Progenitor cell of endocrine pancreas (in vitro differentiated cells): ENCODE results near the gene ADAMTSL2. TPM values are rescaled to one million over a fixed set of nuclear protein-coding genes. Genes with fewer than 3 reads are reported as not detected.

Source experiments
- DNase-seq: peaks from one replicate; pipeline ENCODE4 v3.0.0; 2021; ENCODE audit warnings: low spot score; ENCODE audit not compliant: unreplicated experiment
- H3K27ac Mint-ChIP-seq: 2 replicates; pipeline ENCODE4 v1.8.0; 2021; ENCODE audit warnings: mild to moderate bottlenecking, moderate library complexity, mixed read lengths
- H3K27me3 Mint-ChIP-seq: 2 replicates; pipeline ENCODE4 v1.8.0; 2021; ENCODE audit warnings: mixed read lengths
- H3K36me3 Mint-ChIP-seq: 2 replicates; pipeline ENCODE4 v1.8.0; 2022; ENCODE audit warnings: mixed read lengths; ENCODE audit not compliant: insufficient read depth
- H3K4me1 Mint-ChIP-seq: 2 replicates; pipeline ENCODE4 v1.8.0; 2021; ENCODE audit warnings: low read depth, mixed read lengths
- H3K4me3 Mint-ChIP-seq: 2 replicates; pipeline ENCODE4 v1.8.0; 2021; ENCODE audit warnings: low read depth, mild to moderate bottlenecking, moderate library complexity, mixed read lengths
- H3K9me3 Mint-ChIP-seq: 2 replicates; pipeline ENCODE4 v1.8.0; 2021; ENCODE audit warnings: low read depth, mixed read lengths
- total RNA-seq: library from RNA; stranded (reverse); gene quantifications from 2 replicates; pipeline ENCODE4 v1.2.1, GENCODE V29; 2021
- TF ChIP-seq, protein P1 (sequence below): fragments of 200-600 bp; sonication (generic); IDR thresholded peaks from one replicate; pipeline ENCODE4 v1.5.0; 2021; ENCODE audit warnings: antibody characterized with exemption, mild to moderate bottlenecking; ENCODE audit not compliant: unreplicated experiment

ADAMTSL2 gene
- total RNA-seq, 1 donor from 2014 or later: 0.14 TPM

- Mint-ChIP-seq H3K36me3 (no peaks in the 10 kb centered on the region), H3K27ac (no peak overlapping the region), H3K4me3 (no peak overlapping the region), H3K4me1 (no peaks in the 10 kb centered on the region), H3K27me3 (peaks cover under 1% of the 10 kb centered on the region), H3K9me3 (peaks cover 7% of the 10 kb centered on the region)
- TF ChIP-seq, protein P1, sequence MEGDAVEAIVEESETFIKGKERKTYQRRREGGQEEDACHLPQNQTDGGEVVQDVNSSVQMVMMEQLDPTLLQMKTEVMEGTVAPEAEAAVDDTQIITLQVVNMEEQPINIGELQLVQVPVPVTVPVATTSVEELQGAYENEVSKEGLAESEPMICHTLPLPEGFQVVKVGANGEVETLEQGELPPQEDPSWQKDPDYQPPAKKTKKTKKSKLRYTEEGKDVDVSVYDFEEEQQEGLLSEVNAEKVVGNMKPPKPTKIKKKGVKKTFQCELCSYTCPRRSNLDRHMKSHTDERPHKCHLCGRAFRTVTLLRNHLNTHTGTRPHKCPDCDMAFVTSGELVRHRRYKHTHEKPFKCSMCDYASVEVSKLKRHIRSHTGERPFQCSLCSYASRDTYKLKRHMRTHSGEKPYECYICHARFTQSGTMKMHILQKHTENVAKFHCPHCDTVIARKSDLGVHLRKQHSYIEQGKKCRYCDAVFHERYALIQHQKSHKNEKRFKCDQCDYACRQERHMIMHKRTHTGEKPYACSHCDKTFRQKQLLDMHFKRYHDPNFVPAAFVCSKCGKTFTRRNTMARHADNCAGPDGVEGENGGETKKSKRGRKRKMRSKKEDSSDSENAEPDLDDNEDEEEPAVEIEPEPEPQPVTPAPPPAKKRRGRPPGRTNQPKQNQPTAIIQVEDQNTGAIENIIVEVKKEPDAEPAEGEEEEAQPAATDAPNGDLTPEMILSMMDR: no peak
- DNase-seq: no peak
Observed at GRCh38 chr9:133502112-133502511, 32.4 kb upstream of the ADAMTSL2 start.

DNA sequence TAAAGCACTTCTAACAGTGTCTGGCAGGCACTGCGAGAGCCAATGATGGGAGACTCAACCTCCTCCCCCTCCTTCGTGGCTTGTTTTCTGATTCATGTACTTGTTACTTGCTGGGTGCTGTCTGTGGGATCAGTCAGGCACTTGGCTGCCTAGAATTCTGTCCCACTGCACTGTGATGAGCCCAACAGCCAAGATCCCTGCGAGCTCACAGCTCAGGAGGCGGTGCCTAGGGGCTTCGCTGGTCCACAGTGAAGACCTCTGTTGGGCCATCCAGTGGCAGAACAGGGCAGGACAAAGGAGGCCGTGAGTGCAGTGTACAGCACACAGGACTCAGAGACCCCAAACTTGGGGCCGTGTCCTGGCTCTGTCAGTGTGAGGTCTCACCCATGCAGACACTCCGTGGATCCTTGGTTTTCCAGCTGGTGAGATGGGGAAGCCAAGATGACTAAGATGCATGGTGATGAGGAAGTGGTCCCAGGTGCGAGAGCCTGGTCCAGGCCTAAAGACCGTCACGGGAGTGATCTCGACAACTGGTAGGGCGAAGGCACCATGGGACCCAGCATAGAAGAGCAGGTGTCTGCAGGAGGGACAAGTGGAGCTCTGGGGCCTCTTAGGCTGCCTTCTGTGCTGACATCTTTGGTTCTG, 29.2 kb upstream of the ADAMTSL2 start:
- Mint-ChIP-seq H3K4me3 (no peak overlapping the region), H3K27me3 (peaks cover 10% of the 10 kb centered on the region), H3K27ac (no peak overlapping the region), H3K4me1 (peaks cover 8% of the 10 kb centered on the region), H3K36me3 (no peaks in the 10 kb centered on the region), H3K9me3 (peaks cover 7% of the 10 kb centered on the region)
- TF ChIP-seq, protein P1: no peak
- DNase-seq: no peak

GRCh38 chr9:133505901-133506652, 28.4 kb upstream of the ADAMTSL2 start:
- no peak for DNase-seq
- TF ChIP-seq, protein P1: no peak
- Mint-ChIP-seq H3K4me3 (no peak overlapping the region), H3K4me1 (peaks cover 8% of the 10 kb centered on the region), H3K9me3 (peaks cover 7% of the 10 kb centered on the region), H3K36me3 (no peaks in the 10 kb centered on the region), H3K27me3 (peaks cover 13% of the 10 kb centered on the region), H3K27ac (no peak overlapping the region)

GRCh38 chr9:133506653-133507038, 27.9 kb upstream of the ADAMTSL2 start:
- no peak overlapping the region for H3K4me3 Mint-ChIP-seq
- TF ChIP-seq, protein P1: no peak
- peaks cover 7% of the 10 kb centered on the region for H3K9me3 Mint-ChIP-seq
- no peak for DNase-seq
- H3K27me3 Mint-ChIP-seq: peaks cover 13% of the 10 kb centered on the region
- H3K27ac Mint-ChIP-seq: no peak overlapping the region
- peaks cover 8% of the 10 kb centered on the region for H3K4me1 Mint-ChIP-seq
- H3K36me3 Mint-ChIP-seq: no peaks in the 10 kb centered on the region

- Mint-ChIP-seq H3K4me1 (peaks cover 8% of the 10 kb centered on the region), H3K36me3 (no peaks in the 10 kb centered on the region), H3K4me3 (no peak overlapping the region), H3K9me3 (peaks cover 1% of the 10 kb centered on the region), H3K27ac (no peak overlapping the region), H3K27me3 (peaks cover 13% of the 10 kb centered on the region)
- TF ChIP-seq, protein P1: no peak
- DNase-seq: no peak
Observed at GRCh38 chr9:133507246-133507965, 27.1 kb upstream of the ADAMTSL2 start.
